ENCODE results near the gene TRPM4.
A peak's percentile ranks its signal among the peaks of the same experiment; 100 is the strongest.
"Not testable (repeated sequence)": the region's sequence is repeated elsewhere in the genome, so short reads cannot be mapped to it uniquely, and the experiment has no call there.

Gene TRPM4

DNA sequence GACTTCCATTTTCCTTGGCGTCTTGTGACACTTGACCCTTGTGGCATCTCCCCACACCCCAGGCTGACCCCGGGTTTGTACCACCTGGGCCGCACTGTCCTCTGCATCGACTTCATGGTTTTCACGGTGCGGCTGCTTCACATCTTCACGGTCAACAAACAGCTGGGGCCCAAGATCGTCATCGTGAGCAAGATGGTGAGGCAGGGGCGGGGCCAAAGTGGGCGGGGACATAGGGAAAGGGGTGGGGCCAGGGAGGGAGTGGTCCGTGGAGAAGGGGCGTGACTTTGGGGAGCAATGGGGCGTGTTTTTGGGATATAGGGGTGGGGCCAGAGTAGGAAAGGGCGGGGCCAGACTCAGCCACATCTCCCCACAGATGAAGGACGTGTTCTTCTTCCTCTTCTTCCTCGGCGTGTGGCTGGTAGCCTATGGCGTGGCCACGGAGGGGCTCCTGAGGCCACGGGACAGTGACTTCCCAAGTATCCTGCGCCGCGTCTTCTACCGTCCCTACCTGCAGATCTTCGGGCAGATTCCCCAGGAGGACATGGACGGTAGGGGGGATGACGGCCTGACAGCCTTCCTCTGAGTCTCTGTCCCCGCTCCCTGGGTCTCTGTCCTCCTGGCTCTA, 42.8 kb downstream of the TRPM4 start:
- H3K4me2 ChIP-seq (ENCODE audit: low read length): peak overlapping the region; percentile 93
- H3K36me3 ChIP-seq (replicated peaks; ENCODE audit: low read depth, low read length): peaks cover 5% of the 10 kb centered on the region
- no peaks in the 10 kb centered on the region for H4K20me1 ChIP-seq (ENCODE audit: insufficient read depth, low read length)
- no peaks in the 10 kb centered on the region for H3K9me3 ChIP-seq (ENCODE audit: insufficient read depth, low read length)
- peaks cover 21% of the 10 kb centered on the region for H3K4me1 ChIP-seq (ENCODE audit: low read length)
- peak overlapping the region; percentile 78 for H3K9ac ChIP-seq (ENCODE audit: low read length)
- H3K79me2 ChIP-seq (ENCODE audit: low read length): peaks cover 9% of the 10 kb centered on the region
- H2AFZ ChIP-seq (ENCODE audit: low read depth, low read length): peak overlapping the region; percentile 85; the same call in 1 of the 2 replicates
- peak overlapping the region; percentile 86 for H3K4me3 ChIP-seq (ENCODE audit: low read length)
- peaks cover 7% of the 10 kb centered on the region; the same call in 1 of the 2 replicates for H3K27me3 ChIP-seq (ENCODE audit: low read depth, low read length)
- peak overlapping the region; percentile 72 for H3K27ac ChIP-seq (ENCODE audit: low read length)
- TF ChIP-seq, protein P1, sequence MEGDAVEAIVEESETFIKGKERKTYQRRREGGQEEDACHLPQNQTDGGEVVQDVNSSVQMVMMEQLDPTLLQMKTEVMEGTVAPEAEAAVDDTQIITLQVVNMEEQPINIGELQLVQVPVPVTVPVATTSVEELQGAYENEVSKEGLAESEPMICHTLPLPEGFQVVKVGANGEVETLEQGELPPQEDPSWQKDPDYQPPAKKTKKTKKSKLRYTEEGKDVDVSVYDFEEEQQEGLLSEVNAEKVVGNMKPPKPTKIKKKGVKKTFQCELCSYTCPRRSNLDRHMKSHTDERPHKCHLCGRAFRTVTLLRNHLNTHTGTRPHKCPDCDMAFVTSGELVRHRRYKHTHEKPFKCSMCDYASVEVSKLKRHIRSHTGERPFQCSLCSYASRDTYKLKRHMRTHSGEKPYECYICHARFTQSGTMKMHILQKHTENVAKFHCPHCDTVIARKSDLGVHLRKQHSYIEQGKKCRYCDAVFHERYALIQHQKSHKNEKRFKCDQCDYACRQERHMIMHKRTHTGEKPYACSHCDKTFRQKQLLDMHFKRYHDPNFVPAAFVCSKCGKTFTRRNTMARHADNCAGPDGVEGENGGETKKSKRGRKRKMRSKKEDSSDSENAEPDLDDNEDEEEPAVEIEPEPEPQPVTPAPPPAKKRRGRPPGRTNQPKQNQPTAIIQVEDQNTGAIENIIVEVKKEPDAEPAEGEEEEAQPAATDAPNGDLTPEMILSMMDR (IDR thresholded peaks at IDR 0.05; ENCODE audit: low read depth, low read length): no peak

DNA sequence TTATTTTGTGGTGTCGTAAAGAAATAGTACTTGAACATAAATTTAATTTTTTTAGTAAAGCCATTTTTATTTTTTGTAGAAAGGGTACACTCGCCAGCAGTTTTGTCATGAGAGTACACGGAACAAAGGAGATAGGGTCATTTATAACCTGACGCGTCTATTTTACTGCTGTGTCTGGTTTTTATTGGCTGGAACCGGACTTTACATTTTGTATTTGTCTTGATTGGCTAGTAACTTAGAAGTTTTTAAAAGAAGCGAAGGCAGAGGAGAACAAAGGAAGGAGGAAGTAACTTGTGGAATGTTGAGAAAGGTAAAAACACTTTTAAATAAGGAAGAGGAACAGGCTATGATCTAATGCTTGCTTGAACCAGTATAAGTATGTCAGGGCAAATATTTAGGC, 43.5 kb downstream of the TRPM4 start:
- Histone ChIP-seq H3K27me3 (ENCODE audit: low read depth, low read length) (peaks cover 7% of the 10 kb centered on the region; the same call in 1 of the 2 replicates), H3K79me2 (ENCODE audit: low read length) (peaks cover 9% of the 10 kb centered on the region), H3K36me3 (replicated peaks; ENCODE audit: low read depth, low read length) (peaks cover 5% of the 10 kb centered on the region)

DNA sequence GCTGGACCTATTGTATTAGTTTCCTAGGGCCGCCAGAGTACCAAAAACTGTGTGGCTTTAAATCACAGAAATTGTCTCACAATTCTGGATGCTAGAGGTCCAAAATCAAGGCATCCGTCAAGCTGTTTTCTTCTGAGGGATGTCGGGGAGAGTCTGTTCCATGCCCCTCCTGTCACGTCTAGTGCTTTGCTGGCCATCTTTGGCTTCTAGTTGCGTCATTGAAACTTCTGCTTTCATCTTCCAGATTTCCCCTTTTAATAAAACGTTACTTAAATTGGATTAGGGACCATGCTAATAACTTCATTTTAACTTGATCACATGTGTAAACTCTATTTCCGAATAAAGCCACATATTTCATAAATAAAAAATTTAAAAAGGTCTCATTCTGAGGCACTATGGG, 47.5 kb downstream of the TRPM4 start:
- 0 out of 2 replicates have a peak overlapping the region, but pooled peaks have one; percentile 13 for H3K27ac ChIP-seq (ENCODE audit: low read length)
- 0 out of 2 replicates have a peak overlapping the region, but pooled peaks have one; percentile 66 for H2AFZ ChIP-seq (ENCODE audit: low read depth, low read length)
- no peak for TF ChIP-seq EZH2phosphoT487 (IDR thresholded peaks at IDR 0.05; ENCODE audit: low read depth)
- TF ChIP-seq, protein P1 (IDR thresholded peaks at IDR 0.05; ENCODE audit: low read depth, low read length): no peak
- peak overlapping the region; percentile 71 for H3K4me2 ChIP-seq (ENCODE audit: low read length)
- peaks cover 9% of the 10 kb centered on the region for H3K79me2 ChIP-seq (ENCODE audit: low read length)
- no peaks in the 10 kb centered on the region for H3K27me3 ChIP-seq (ENCODE audit: low read depth, low read length)
- peaks cover 7% of the 10 kb centered on the region for H3K36me3 ChIP-seq (replicated peaks; ENCODE audit: low read depth, low read length)
- no peak overlapping the region for H3K9ac ChIP-seq (ENCODE audit: low read length)
- H3K4me3 ChIP-seq (ENCODE audit: low read length): peak overlapping the region; percentile 19
- H4K20me1 ChIP-seq (ENCODE audit: insufficient read depth, low read length): no peaks in the 10 kb centered on the region
- H3K9me3 ChIP-seq (ENCODE audit: insufficient read depth, low read length): no peaks in the 10 kb centered on the region
- H3K4me1 ChIP-seq (ENCODE audit: low read length): peaks cover 17% of the 10 kb centered on the region

More for the DNA sequence above, 43.5 kb downstream of the TRPM4 start:
- TF ChIP-seq, protein P1 (IDR thresholded peaks at IDR 0.05; ENCODE audit: low read depth, low read length): no peak
- TF ChIP-seq EZH2phosphoT487 (IDR thresholded peaks at IDR 0.05; ENCODE audit: low read depth): no peak
- peak overlapping the region; percentile 77 for H3K9ac ChIP-seq (ENCODE audit: low read length)
- no peaks in the 10 kb centered on the region for H3K9me3 ChIP-seq (ENCODE audit: insufficient read depth, low read length)
- H3K4me3 ChIP-seq (ENCODE audit: low read length): peak overlapping the region; percentile 86
- H4K20me1 ChIP-seq (ENCODE audit: insufficient read depth, low read length): no peaks in the 10 kb centered on the region
- peaks cover 22% of the 10 kb centered on the region for H3K4me1 ChIP-seq (ENCODE audit: low read length)
- H2AFZ ChIP-seq (ENCODE audit: low read depth, low read length): no peak overlapping the region
- peak overlapping the region; percentile 34; the same call in 1 of the 2 replicates for H3K27ac ChIP-seq (ENCODE audit: low read length)
- H3K4me2 ChIP-seq (ENCODE audit: low read length): peak overlapping the region; percentile 56

DNA sequence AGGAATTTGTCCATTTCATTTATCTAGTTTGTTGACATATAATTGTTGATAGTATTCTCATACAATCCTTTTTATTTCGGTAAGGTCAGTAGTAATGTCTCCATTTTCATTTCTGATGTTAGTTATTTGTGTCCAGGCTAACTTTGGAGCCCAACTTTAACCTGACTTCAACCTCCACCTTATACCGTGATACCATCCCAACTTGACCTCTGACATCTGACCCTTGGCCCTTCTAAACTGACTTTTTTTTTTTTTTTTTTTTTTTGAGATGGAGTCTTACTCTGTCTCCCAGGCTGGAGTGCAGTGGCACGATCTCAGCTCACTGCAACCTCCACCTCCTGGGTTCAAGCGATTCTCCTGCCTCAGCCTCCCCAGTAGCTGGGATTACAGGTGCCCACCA, 51.9 kb downstream of the TRPM4 start:
- not testable (repeated sequence) for H3K27ac ChIP-seq (ENCODE audit: low read length)
- peaks cover 13% of the 10 kb centered on the region for H3K4me1 ChIP-seq (ENCODE audit: low read length)

More for the DNA sequence above, 51.9 kb downstream of the TRPM4 start:
- H3K9me3 ChIP-seq (ENCODE audit: insufficient read depth, low read length); H3K27me3 ChIP-seq (ENCODE audit: low read depth, low read length); H2AFZ ChIP-seq (ENCODE audit: low read depth, low read length); H3K4me2 ChIP-seq (ENCODE audit: low read length); H4K20me1 ChIP-seq (ENCODE audit: insufficient read depth, low read length); H3K9ac ChIP-seq (ENCODE audit: low read length); H3K79me2 ChIP-seq (ENCODE audit: low read length); H3K4me3 ChIP-seq (ENCODE audit: low read length): not testable (repeated sequence)
- peaks cover 12% of the 10 kb centered on the region for H3K36me3 ChIP-seq (replicated peaks; ENCODE audit: low read depth, low read length)

All from OCI-LY3 (cell line).